ENCODE data around the gene CLDN34. TPM values are rescaled to one million over a fixed set of nuclear protein-coding genes. Genes with fewer than 3 reads are reported as not detected.

Gene CLDN34
- total RNA-seq, 2 experiments from 2014 or later = not detected

GRCh38 chrX:10004832-10005475 lies 37.8 kb downstream of the CLDN34 start:
- Histone ChIP-seq H3K79me2 (ENCODE audit: insufficient read depth, low read depth, low read length) (no peaks in the 10 kb centered on the region), H3K27ac (ENCODE audit: low read depth, low read length, poor library complexity, severe bottlenecking) (no peak overlapping the region), H3K36me3 (ENCODE audit: insufficient read depth, low read length) (no peaks in the 10 kb centered on the region), H2AFZ (ENCODE audit: low read length) (no peak overlapping the region), H3K4me1 (ENCODE audit: insufficient read depth, low read length, poor library complexity, severe bottlenecking) (no peaks in the 10 kb centered on the region), H3K4me2 (ENCODE audit: low read length) (no peak overlapping the region), H3K9me3 (ENCODE audit: low read length) (no peaks in the 10 kb centered on the region), H3K4me3 (ENCODE audit: low read depth, low read length, poor library complexity, severe bottlenecking) (no peak overlapping the region), H4K20me1 (ENCODE audit: insufficient read depth, low read length) (no peaks in the 10 kb centered on the region), H3K9me2 (ENCODE audit: insufficient read depth, low read length) (no peaks in the 10 kb centered on the region)
- intact Hi-C loops (cut with micrococcal nuclease; ENCODE audit: unreplicated experiment) = no loop called here
- CTCF ChIA-PET (ENCODE audit: unreplicated experiment) = no interaction called here
- POLR2A ChIA-PET = no interaction called here
- no peak for DNase-seq (ENCODE audit: low spot score)
- TF ChIP-seq CTCF (conservative IDR thresholded peaks at IDR 0.05; ENCODE audit: low read length) = no peak
- no peak for TF ChIP-seq EZH2phosphoT487 (IDR thresholded peaks at IDR 0.05; ENCODE audit: borderline replicate concordance, low read depth, low read length)
- no TSS peak for BruUV-seq (replicated peaks)

- no peaks in the 10 kb centered on the region for H3K36me3 ChIP-seq (ENCODE audit: insufficient read depth, low read length)
- H3K79me2 ChIP-seq (ENCODE audit: insufficient read depth, low read depth, low read length) = no peaks in the 10 kb centered on the region
- H3K27ac ChIP-seq (ENCODE audit: low read depth, low read length, poor library complexity, severe bottlenecking) = no peak overlapping the region
- H3K9me2 ChIP-seq (ENCODE audit: insufficient read depth, low read length) = no peaks in the 10 kb centered on the region
- intact Hi-C loops (cut with micrococcal nuclease; ENCODE audit: unreplicated experiment) = no loop called here
- H3K4me3 ChIP-seq (ENCODE audit: low read depth, low read length, poor library complexity, severe bottlenecking) = no peak overlapping the region
- TF ChIP-seq EZH2phosphoT487 (IDR thresholded peaks at IDR 0.05; ENCODE audit: borderline replicate concordance, low read depth, low read length) (no peak), CTCF (conservative IDR thresholded peaks at IDR 0.05; ENCODE audit: low read length) (no peak)
- no peak overlapping the region for H2AFZ ChIP-seq (ENCODE audit: low read length)
- BruUV-seq (replicated peaks) = no TSS peak
- H3K4me2 ChIP-seq (ENCODE audit: low read length) = no peak overlapping the region
- no peaks in the 10 kb centered on the region for H3K9me3 ChIP-seq (ENCODE audit: low read length)
- POLR2A ChIA-PET = no interaction called here
- CTCF ChIA-PET (ENCODE audit: unreplicated experiment) = no interaction called here
- no peaks in the 10 kb centered on the region for H4K20me1 ChIP-seq (ENCODE audit: insufficient read depth, low read length)
- peaks cover 11% of the 10 kb centered on the region for H3K4me1 ChIP-seq (ENCODE audit: insufficient read depth, low read length, poor library complexity, severe bottlenecking)
- DNase-seq (ENCODE audit: low spot score) = no peak
These were observed 38.9 kb downstream of the CLDN34 start for GRCh38 chrX:10006086-10006485.

- CTCF ChIA-PET (ENCODE audit: unreplicated experiment) = no interaction called here
- no peak for TF ChIP-seq EZH2phosphoT487 (IDR thresholded peaks at IDR 0.05; ENCODE audit: borderline replicate concordance, low read depth, low read length)
- BruUV-seq (replicated peaks) = no TSS peak
These were observed 39.6 kb downstream of the CLDN34 start for GRCh38 chrX:10006770-10007169.

More at GRCh38 chrX:10006770-10007169, 39.6 kb downstream of the CLDN34 start:
- H3K4me2 ChIP-seq (ENCODE audit: low read length) = no peak overlapping the region
- no peaks in the 10 kb centered on the region for H3K36me3 ChIP-seq (ENCODE audit: insufficient read depth, low read length)
- intact Hi-C loops (cut with micrococcal nuclease; ENCODE audit: unreplicated experiment) = no loop called here
- no peaks in the 10 kb centered on the region for H4K20me1 ChIP-seq (ENCODE audit: insufficient read depth, low read length)
- no peak for DNase-seq (ENCODE audit: low spot score)
- POLR2A ChIA-PET = no interaction called here
- no peaks in the 10 kb centered on the region for H3K79me2 ChIP-seq (ENCODE audit: insufficient read depth, low read depth, low read length)
- H3K4me1 ChIP-seq (ENCODE audit: insufficient read depth, low read length, poor library complexity, severe bottlenecking) = peaks cover 17% of the 10 kb centered on the region
- no peak overlapping the region for H2AFZ ChIP-seq (ENCODE audit: low read length)
- H3K4me3 ChIP-seq (ENCODE audit: low read depth, low read length, poor library complexity, severe bottlenecking) = no peak overlapping the region
- H3K27ac ChIP-seq (ENCODE audit: low read depth, low read length, poor library complexity, severe bottlenecking) = no peak overlapping the region
- H3K9me3 ChIP-seq (ENCODE audit: low read length) = no peaks in the 10 kb centered on the region
- H3K9me2 ChIP-seq (ENCODE audit: insufficient read depth, low read length) = no peaks in the 10 kb centered on the region
